K562 (cell line): ENCODE data around the gene ABCA7. TPM values are rescaled to one million over a fixed set of nuclear protein-coding genes. Genes with fewer than 3 reads are reported as not detected.

Source experiments
- ATF6 ChIP-seq: sonication (generic); formaldehyde crosslinking; IDR thresholded peaks from 2 replicates; pipeline ENCODE4 v1.4.0; 2020; ENCODE audit warnings: mild to moderate bottlenecking, missing genetic modification reagents
- BRCA1 ChIP-seq, 2 experiments: fragments of 450-650 bp in 1 of 2; sonication (generic) in 1 of 2; formaldehyde crosslinking in 1 of 2; IDR thresholded peaks; 2 replicates each; pipeline versions ENCODE4 v1.5.0 to v1.6.1; 2017 to 2020; ENCODE audit warnings: mild to moderate bottlenecking in 1 of 2, missing genetic modification reagents in 1 of 2
- C11orf30 ChIP-seq: fragments of 450-650 bp; IDR thresholded peaks from 2 replicates; pipeline ENCODE4 v1.6.1; 2016; ENCODE audit warnings: low read depth, mild to moderate bottlenecking
- E4F1 ChIP-seq: fragments of 250-450 bp; sonication (Bioruptor Pico); IDR thresholded peaks from 2 replicates; pipeline ENCODE4 v1.5.0; 2021; ENCODE audit warnings: mild to moderate bottlenecking, borderline replicate concordance
- HMGN3 ChIP-seq: IDR thresholded peaks from 2 replicates; pipeline ENCODE4 v1.6.1; 2011; ENCODE audit warnings: borderline replicate concordance, low read depth, mild to moderate bottlenecking, mixed read lengths, low read length; ENCODE audit not compliant: insufficient read length; ENCODE audit errors: extremely low read depth
- HNRNPK ChIP-seq: fragments of 200-400 bp; formaldehyde crosslinking; IDR thresholded peaks from one replicate; pipeline ENCODE4 v1.6.1; 2018; ENCODE audit warnings: mild to moderate bottlenecking, low read depth, low read length; ENCODE audit not compliant: poor library complexity, severe bottlenecking
- ID3 ChIP-seq, 2 experiments: fragments of 250-450 bp in 1 of 2; fragments of 450-650 bp in 1 of 2; sonication (Bioruptor Pico) in 1 of 2; IDR thresholded peaks; 2 replicates each; pipeline versions ENCODE4 v1.6.1 to v1.8.0; 2016 to 2021; ENCODE audit warnings: mild to moderate bottlenecking in 2 of 2, moderate library complexity in 2 of 2, missing compliant biosample characterization in 1 of 2, missing genetic modification characterization in 1 of 2
- NCOA2 ChIP-seq, 2 experiments: fragments of 450-650 bp; IDR thresholded peaks; 2 replicates each; pipeline ENCODE4 v1.6.1; 2018; ENCODE audit warnings: mild to moderate bottlenecking in 2 of 2, moderate library complexity in 1 of 2; ENCODE audit not compliant: partially characterized antibody in 2 of 2
- NFIX ChIP-seq: fragments of 250-450 bp; sonication (Bioruptor Pico); IDR thresholded peaks from 2 replicates; pipeline ENCODE4 v1.4.0; 2020; ENCODE audit warnings: low read depth, mild to moderate bottlenecking, moderate library complexity
- POLR3A ChIP-seq: IDR thresholded peaks from 2 replicates; pipeline ENCODE4 v1.6.1; 2011; ENCODE audit warnings: borderline replicate concordance, mild to moderate bottlenecking, moderate library complexity; ENCODE audit not compliant: insufficient read length, insufficient read depth; ENCODE audit errors: extremely low read depth
- SMC3 ChIP-seq: conservative IDR thresholded peaks from 2 replicates; pipeline ENCODE4 v1.6.1; 2011; ENCODE audit warnings: low read depth, low read length, improper control_type of control experiment; ENCODE audit not compliant: insufficient read depth
- TBL1XR1 ChIP-seq, 2 experiments: IDR thresholded peaks; 2 replicates each; pipeline ENCODE4 v1.6.1; 2012; ENCODE audit warnings: improper control_type of control experiment in 2 of 2, low read length in 2 of 2, mild to moderate bottlenecking in 1 of 2
- TCF15 ChIP-seq: fragments of 250-450 bp; sonication (Bioruptor Pico); IDR thresholded peaks from 2 replicates; pipeline ENCODE4 v1.8.0; 2022; ENCODE audit warnings: moderate library complexity, mild to moderate bottlenecking, inconsistent platforms
- ZC3H8 ChIP-seq: fragments of 450-650 bp; IDR thresholded peaks from 2 replicates; pipeline ENCODE4 v1.6.1; 2017
- polyA plus RNA-seq, 8 experiments: library from polyadenylated mRNA; depleted of rRNA in 4 of 8; stranded (reverse) in 5 of 8; unstranded in 3 of 8; fragments of >200 nt; fragmentation: Nextera tagmentation in 2 of 8; fragmentation: Illumina TruSeq in 1 of 8; extraction: Ambion mirVana in 2 of 8; extraction: Trizol in 1 of 8; gene quantifications; 2 replicates each; pipeline versions ENCODE4 v1.2.1 to v1.2.3, GENCODE V29; 2011 to 2014; ENCODE audit warnings: inconsistent platforms in 1 of 8, missing spikeins in 1 of 8
- total RNA-seq, 7 experiments: library from RNA; depleted of rRNA in 6 of 7; stranded (reverse); fragments of >200 nt in 6 of 7; fragmentation: Illumina TruSeq in 2 of 7; extraction: Trizol in 2 of 7; gene quantifications; 2 replicates each; pipeline versions ENCODE4 v1.2.1 to v1.2.3, GENCODE V29; 2011 to 2021; ENCODE audit warnings: low replicate concordance in 1 of 7
- TF ChIP-seq, protein P1 (sequence below): sonication (generic); formaldehyde crosslinking; IDR thresholded peaks from 2 replicates; pipeline ENCODE4 v1.8.1; 2023; ENCODE audit warnings: mild to moderate bottlenecking, missing genetic modification reagents
- TF ChIP-seq, protein P2 (sequence below): fragments of 250-450 bp; sonication (Bioruptor Pico); IDR thresholded peaks from 2 replicates; pipeline ENCODE4 v1.8.0; 2022; ENCODE audit warnings: moderate library complexity, mild to moderate bottlenecking, inconsistent platforms

Gene ABCA7
- total and polyA plus RNA-seq, 9 of the 15 experiments (the other 6 are each of a cell fraction or from before 2014, with no cell fraction given), result 2.3 to 96.1 (median 31.2) TPM

DNA sequence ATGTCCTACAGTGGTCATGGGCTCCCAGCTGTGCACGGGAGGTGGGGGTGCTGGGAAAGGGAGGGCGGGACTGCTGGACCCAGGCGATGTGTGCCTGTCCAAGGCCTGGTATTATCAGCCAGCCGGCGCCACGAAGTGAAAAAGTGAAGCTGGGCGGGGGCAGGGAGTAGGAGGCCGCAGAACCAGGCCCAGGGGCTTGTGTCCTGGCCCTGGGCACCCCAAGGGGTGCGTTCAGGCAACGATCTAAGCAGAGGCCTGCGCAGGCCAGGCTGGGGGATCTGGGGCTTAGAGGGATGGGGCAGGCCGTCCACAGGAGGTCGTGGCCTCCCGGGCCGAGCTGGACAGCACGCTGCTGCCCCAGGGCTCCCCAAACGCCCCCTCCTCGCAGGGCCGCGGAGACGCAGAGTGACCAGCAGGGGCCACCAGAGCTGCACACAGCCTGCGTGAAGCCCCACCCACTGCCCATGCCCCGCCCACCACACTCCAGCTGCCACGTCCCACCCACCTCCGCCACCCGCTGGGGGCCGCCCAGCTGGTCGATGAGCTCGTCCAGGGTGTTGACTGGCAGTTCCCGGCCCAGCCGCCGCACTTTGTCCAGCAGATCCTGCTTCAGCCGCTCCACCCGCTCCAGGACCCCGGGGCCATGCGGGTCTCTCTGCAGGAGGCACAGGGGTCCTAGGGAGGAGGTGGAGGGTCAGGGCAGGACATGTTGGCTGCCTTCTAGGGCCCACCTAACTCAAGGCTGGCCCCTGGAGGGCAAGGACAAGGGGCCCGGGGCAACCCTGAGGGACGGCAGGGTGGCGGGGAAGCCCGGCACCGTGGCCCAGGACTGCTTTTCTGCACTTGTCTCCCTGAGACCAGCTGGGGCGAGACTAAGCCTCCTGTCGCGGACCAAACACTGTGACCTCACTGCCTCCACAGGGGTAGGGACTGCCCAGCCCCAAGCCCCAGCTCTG, 73.4 kb downstream of the ABCA7 start (continued):
- TF ChIP-seq, protein P1, sequence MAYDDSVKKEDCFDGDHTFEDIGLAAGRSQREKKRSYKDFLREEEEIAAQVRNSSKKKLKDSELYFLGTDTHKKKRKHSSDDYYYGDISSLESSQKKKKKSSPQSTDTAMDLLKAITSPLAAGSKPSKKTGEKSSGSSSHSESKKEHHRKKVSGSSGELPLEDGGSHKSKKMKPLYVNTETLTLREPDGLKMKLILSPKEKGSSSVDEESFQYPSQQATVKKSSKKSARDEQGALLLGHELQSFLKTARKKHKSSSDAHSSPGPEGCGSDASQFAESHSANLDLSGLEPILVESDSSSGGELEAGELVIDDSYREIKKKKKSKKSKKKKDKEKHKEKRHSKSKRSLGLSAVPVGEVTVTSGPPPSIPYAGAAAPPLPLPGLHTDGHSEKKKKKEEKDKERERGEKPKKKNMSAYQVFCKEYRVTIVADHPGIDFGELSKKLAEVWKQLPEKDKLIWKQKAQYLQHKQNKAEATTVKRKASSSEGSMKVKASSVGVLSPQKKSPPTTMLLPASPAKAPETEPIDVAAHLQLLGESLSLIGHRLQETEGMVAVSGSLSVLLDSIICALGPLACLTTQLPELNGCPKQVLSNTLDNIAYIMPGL (CRISPR knock-in tag), result no peak
- no peak for TF ChIP-seq NCOA2 (IDR thresholded peaks at IDR 0.05; ENCODE audit: partially characterized antibody in 2 of 2)
- peak; percentile 97 for TF ChIP-seq HNRNPK
- TF ChIP-seq ID3 (CRISPR knock-in tag; IDR thresholded peaks at IDR 0.05), result no peak
- no peak for TF ChIP-seq ID3 (tag; IDR thresholded peaks at IDR 0.05)
- TF ChIP-seq, protein P2, sequence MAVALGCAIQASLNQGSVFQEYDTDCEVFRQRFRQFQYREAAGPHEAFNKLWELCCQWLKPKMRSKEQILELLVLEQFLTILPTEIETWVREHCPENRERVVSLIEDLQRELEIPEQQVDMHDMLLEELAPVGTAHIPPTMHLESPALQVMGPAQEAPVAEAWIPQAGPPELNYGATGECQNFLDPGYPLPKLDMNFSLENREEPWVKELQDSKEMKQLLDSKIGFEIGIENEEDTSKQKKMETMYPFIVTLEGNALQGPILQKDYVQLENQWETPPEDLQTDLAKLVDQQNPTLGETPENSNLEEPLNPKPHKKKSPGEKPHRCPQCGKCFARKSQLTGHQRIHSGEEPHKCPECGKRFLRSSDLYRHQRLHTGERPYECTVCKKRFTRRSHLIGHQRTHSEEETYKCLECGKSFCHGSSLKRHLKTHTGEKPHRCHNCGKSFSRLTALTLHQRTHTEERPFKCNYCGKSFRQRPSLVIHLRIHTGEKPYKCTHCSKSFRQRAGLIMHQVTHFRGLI, result no peak
- no peak for TF ChIP-seq C11orf30
- TF ChIP-seq TBL1XR1 (IDR thresholded peaks at IDR 0.05; ENCODE audit: low read length in 2 of 2), result no peak
- TF ChIP-seq SMC3, result peak; percentile 81
- TF ChIP-seq POLR3A, result no peak
- TF ChIP-seq BRCA1 (IDR thresholded peaks at IDR 0.05), result no peak
- no peak for TF ChIP-seq BRCA1 (CRISPR knock-in tag; IDR thresholded peaks at IDR 0.05)
- TF ChIP-seq ATF6 (CRISPR knock-in tag), result no peak
- no peak for TF ChIP-seq NFIX (CRISPR knock-in tag)
- no peak for TF ChIP-seq TCF15 (CRISPR knock-in tag)
- no peak for TF ChIP-seq ZC3H8
- TF ChIP-seq E4F1 (CRISPR knock-in tag), result no peak
- TF ChIP-seq HMGN3, result peak; percentile 72
